ENCODE results near the gene PRDM15. TPM values are rescaled to one million over a fixed set of nuclear protein-coding genes. Genes with fewer than 3 reads are reported as not detected.

The PRDM15 gene
- total and polyA plus RNA-seq, 2 donors (not counting 3 experiments of a cell fraction or from before 2014, with no cell fraction given): 11.8 to 12.9 TPM

- H3K9me1 ChIP-seq (replicated peaks; ENCODE audit: control insufficient read depth, extremely low read depth, insufficient read depth, low read length): no peaks in the 10 kb centered on the region
- no peaks in the 10 kb centered on the region for H3K79me2 ChIP-seq (ENCODE audit: control insufficient read depth, insufficient read depth, low read length)
- H3K27ac ChIP-seq (ENCODE audit: insufficient read depth, low read depth, low read length): no peak overlapping the region
- H4K20me1 ChIP-seq (replicated peaks; ENCODE audit: control insufficient read depth, extremely low read depth, insufficient read depth, low read length): no peaks in the 10 kb centered on the region
- DNase-seq (ENCODE audit: low read depth, low spot score) (no peak), FAIRE-seq (no peak)
- no peak overlapping the region for H2AFZ ChIP-seq (ENCODE audit: low read depth, low read length)
- no TSS peak for BruUV-seq (replicated peaks)
- no peaks in the 10 kb centered on the region for H3K4me1 ChIP-seq (ENCODE audit: control insufficient read depth, extremely low read depth, insufficient read depth, low read length)
- H3K4me3 ChIP-seq (replicated peaks in 1 of 3; ENCODE audit: insufficient read depth in 1 of 3, low read depth in 1 of 3, low read length in 3 of 3): no peak overlapping the region
- dilution Hi-C loops (cut with MboI; ENCODE audit: extremely low pct_ligation_motif_present, low sequenced_read_pairs) (no loop called here), intact Hi-C loops (cut with micrococcal nuclease) (no loop called here)
- CTCF ChIA-PET: no interaction called here
- TF ChIP-seq MAX (IDR thresholded peaks at IDR 0.05; ENCODE audit: insufficient read depth, insufficient read length) (no peak), FOS (IDR thresholded peaks at IDR 0.05; ENCODE audit: borderline replicate concordance, insufficient read depth, low read length) (no peak), MYC (IDR thresholded peaks at IDR 0.05; ENCODE audit: low read depth, low read length) (no peak), EZH2 (IDR thresholded peaks at IDR 0.05; ENCODE audit: borderline replicate concordance, low read depth, low read length, severe bottlenecking) (no peak), JUN (IDR thresholded peaks at IDR 0.05; ENCODE audit: borderline replicate concordance, insufficient read depth, insufficient read length, low read depth) (no peak), GATA2 (IDR thresholded peaks at IDR 0.05; ENCODE audit: insufficient read depth, insufficient read length, low read depth, low read length) (no peak), CTCF (IDR thresholded peaks at IDR 0.05; ENCODE audit: extremely low read depth in 1 of 2, insufficient read depth in 1 of 2, low read depth in 1 of 2, low read length in 2 of 2) (no peak), POLR2A (IDR thresholded peaks at IDR 0.05; ENCODE audit: low read depth, low read length) (no peak), POLR2AphosphoS5 (IDR thresholded peaks at IDR 0.05; ENCODE audit: insufficient read depth, low read depth, low read length) (no peak)
- H3K27me3 ChIP-seq (ENCODE audit: control insufficient read depth in 2 of 2, insufficient read depth in 2 of 2, low read length in 2 of 2): no peaks in the 10 kb centered on the region
- peaks cover 3 to 13% of the 10 kb centered on the region in 2 experiments for H3K36me3 ChIP-seq (ENCODE audit: control insufficient read depth in 2 of 2, extremely low read depth in 1 of 2, insufficient read depth in 2 of 2, low read length in 2 of 2)
- POLR2A ChIA-PET: no interaction called here
- no peak overlapping the region for H3K9ac ChIP-seq (replicated peaks; ENCODE audit: extremely low read depth, insufficient read depth, low read length)
- no peaks in the 10 kb centered on the region for H3K9me3 ChIP-seq (replicated peaks; ENCODE audit: control insufficient read depth, insufficient read depth, low read length)
- H3K4me2 ChIP-seq (ENCODE audit: insufficient read depth, low read length): no peak overlapping the region
Observed at GRCh38 chr21:41834252-41834925, 44.8 kb downstream of the PRDM15 start.
